HG03469 (cell line): Measurements from ENCODE around the gene SCUBE2.

Experiments used
- ATAC-seq: cut with Tn5 transposase; IDR thresholded peaks from one replicate; pipeline ENCODE4 v1.9.1; 2021; ENCODE audit warnings: mild to moderate bottlenecking, moderate library complexity, moderate number of reproducible peaks; ENCODE audit not compliant: unreplicated experiment

SCUBE2 gene

GRCh38 chr11:9047964-9048523, 43.4 kb downstream of the SCUBE2 start:
- ATAC-seq: no peak

- no peak for ATAC-seq
These were observed 44.9 kb downstream of the SCUBE2 start for GRCh38 chr11:9046481-9046880.

GRCh38 chr11:9042488-9042887, 48.9 kb downstream of the SCUBE2 start:
- ATAC-seq: no peak

- ATAC-seq: no peak
These were observed 49.7 kb downstream of the SCUBE2 start for GRCh38 chr11:9041747-9042146.

- no peak for ATAC-seq
These were observed 51.0 kb downstream of the SCUBE2 start for GRCh38 chr11:9040410-9040809.

GRCh38 chr11:9039863-9040262, 51.5 kb downstream of the SCUBE2 start:
- ATAC-seq: no peak

GRCh38 chr11:9039198-9039597, 52.2 kb downstream of the SCUBE2 start:
- no peak for ATAC-seq

- ATAC-seq: no peak
These were observed 52.9 kb downstream of the SCUBE2 start for GRCh38 chr11:9038541-9038940.

GRCh38 chr11:9037963-9038362, 53.4 kb downstream of the SCUBE2 start:
- ATAC-seq: no peak

GRCh38 chr11:9037046-9037780, 54.2 kb downstream of the SCUBE2 start:
- ATAC-seq: no peak

GRCh38 chr11:9030601-9031000, 60.8 kb downstream of the SCUBE2 start:
- ATAC-seq: no peak

- ATAC-seq: no peak
These were observed 62.0 kb downstream of the SCUBE2 start for GRCh38 chr11:9029422-9029821.

GRCh38 chr11:9028581-9028980, 62.8 kb downstream of the SCUBE2 start:
- ATAC-seq: no peak

- no peak for ATAC-seq
These were observed 66.1 kb downstream of the SCUBE2 start for GRCh38 chr11:9025101-9025850.

GRCh38 chr11:9022961-9023680, 68.3 kb downstream of the SCUBE2 start:
- no peak for ATAC-seq

- ATAC-seq: no peak
These were observed 70.5 kb downstream of the SCUBE2 start for GRCh38 chr11:9020916-9021315.

GRCh38 chr11:9019861-9020260, 71.5 kb downstream of the SCUBE2 start:
- ATAC-seq: no peak

GRCh38 chr11:9017773-9018172, 73.6 kb downstream of the SCUBE2 start:
- ATAC-seq: no peak

- no peak for ATAC-seq
These were observed 74.3 kb downstream of the SCUBE2 start for GRCh38 chr11:9016916-9017642.

GRCh38 chr11:9015677-9016076, 75.7 kb downstream of the SCUBE2 start:
- ATAC-seq: no peak

- no peak for ATAC-seq
These were observed 76.6 kb downstream of the SCUBE2 start for GRCh38 chr11:9014826-9015225.
